A549 (cell line): ENCODE measurements around the gene USP17L30. TPM values are rescaled to one million over a fixed set of nuclear protein-coding genes. Genes with fewer than 3 reads are reported as not detected.
"Not testable (repeated sequence)": the region's sequence is repeated elsewhere in the genome, so short reads cannot be mapped to it uniquely, and the experiment has no call there.

Experiments
- ATAC-seq, 2 experiments: fragments of 200-7000 bp in 1 of 2; fragments of >200 bp in 1 of 2; cut with Nextera tagmentation in 1 of 2; cut with Tn5 transposase in 1 of 2; 3 replicates each; pipeline versions ENCODE4 v1.8.0 to v1.9.1; 2018 to 2020; ENCODE audit warnings: mild to moderate bottlenecking in 1 of 2, moderate library complexity in 1 of 2
- CTCF ChIA-PET: fragments of 300-600 bp; sonication (Branson Sonifier 250); formaldehyde crosslinking; extraction: SDS; loops from one replicate; lab custom pipeline; 2021; ENCODE audit warnings: antibody characterized with exemption, inconsistent platforms; lab: Yijun Ruan, JAX
- POLR2A ChIA-PET: fragments of 350-600 bp; formaldehyde crosslinking; extraction: SDS; loops from one replicate; lab custom pipeline; 2021; ENCODE audit warnings: antibody characterized with exemption, inconsistent platforms; lab: Yijun Ruan, JAX
- DNase-seq, 2 experiments: peaks; one replicate each; pipeline versions ENCODE4 v3.0.0 to v3.0.0-alpha.2; 2011 to 2016; ENCODE audit warnings: low read depth in 1 of 2, low spot score in 1 of 2
- FAIRE-seq: peaks from 2 replicates; lab custom pipeline; 2011; peaks lifted over from hg19 to GRCh38; lab: Jason Lieb, UNC
- H3K27ac ChIP-seq, 2 experiments: fragments of >200 bp; sonication (Bioruptor Twin); formaldehyde crosslinking; 3 replicates each; pipeline ENCODE4 v1.5.1; 2016 to 2017
- H3K4me1 ChIP-seq: fragments of >200 bp; sonication (Bioruptor Twin); formaldehyde crosslinking; 3 replicates; pipeline ENCODE4 v1.6.1; 2016
- H3K4me2 ChIP-seq: fragments of >200 bp; sonication (Bioruptor Twin); formaldehyde crosslinking; 3 replicates; pipeline ENCODE4 v1.6.1; 2016
- H3K4me3 ChIP-seq: fragments of >200 bp; sonication (Bioruptor Twin); formaldehyde crosslinking; 3 replicates; pipeline ENCODE4 v1.5.1; 2016
- H3K9me3 ChIP-seq: fragments of >200 bp; sonication (Bioruptor Twin); formaldehyde crosslinking; 3 replicates; pipeline ENCODE4 v1.6.1; 2016
- CHD4 ChIP-seq: fragments of 200-600 bp; sonication (generic); IDR thresholded peaks from 2 replicates; pipeline ENCODE4 v1.6.1; 2016; ENCODE audit warnings: antibody characterized with exemption, mild to moderate bottlenecking, borderline replicate concordance
- EHMT2 ChIP-seq: fragments of 200-600 bp; sonication (generic); IDR thresholded peaks from 2 replicates; pipeline ENCODE4 v1.6.1; 2016; ENCODE audit warnings: antibody characterized with exemption, low read depth, mild to moderate bottlenecking, moderate library complexity
- EP300 ChIP-seq, 2 experiments: fragments of >200 bp; sonication (Bioruptor Twin); formaldehyde crosslinking; IDR thresholded peaks; 2 replicates in 1 of 2; 3 replicates in 1 of 2; pipeline ENCODE4 v1.6.1; 2016 to 2017
- FOSB ChIP-seq: fragments of 250-450 bp; sonication (Bioruptor Pico); IDR thresholded peaks from 2 replicates; pipeline ENCODE4 v1.5.0; 2020; ENCODE audit warnings: mild to moderate bottlenecking, moderate library complexity
- FOSL2 ChIP-seq, 2 experiments: fragments of 450-650 bp in 1 of 2; fragments of >200 bp in 1 of 2; sonication (Bioruptor Twin) in 1 of 2; formaldehyde crosslinking; IDR thresholded peaks; 2 replicates each; pipeline versions ENCODE4 v1.5.0 to v1.6.1; 2016 to 2020; ENCODE audit warnings: mild to moderate bottlenecking in 1 of 2, moderate library complexity in 1 of 2
- GATA3 ChIP-seq: IDR thresholded peaks from 2 replicates; pipeline ENCODE4 v1.6.1; 2012; ENCODE audit warnings: borderline replicate concordance
- HOXB5 ChIP-seq: fragments of 250-450 bp; sonication (Bioruptor Pico); IDR thresholded peaks from 2 replicates; pipeline ENCODE4 v1.5.0; 2020; ENCODE audit warnings: mild to moderate bottlenecking, moderate library complexity
- KDM5A ChIP-seq: fragments of 200-600 bp; sonication (generic); IDR thresholded peaks from 2 replicates; pipeline ENCODE4 v1.6.1; 2016; ENCODE audit warnings: antibody characterized with exemption, mild to moderate bottlenecking
- NPAS2 ChIP-seq: fragments of 250-450 bp; sonication (Bioruptor Pico); IDR thresholded peaks from 2 replicates; pipeline ENCODE4 v1.8.0; 2022; ENCODE audit warnings: mild to moderate bottlenecking, moderate library complexity, borderline replicate concordance
- NR3C1 ChIP-seq: fragments of >200 bp; sonication (Bioruptor Twin); formaldehyde crosslinking; IDR thresholded peaks from 3 replicates; pipeline ENCODE4 v1.6.1; 2017
- PHF8 ChIP-seq: fragments of 200-600 bp; sonication (generic); IDR thresholded peaks from 2 replicates; pipeline ENCODE4 v1.6.1; 2016; ENCODE audit warnings: low read depth, mild to moderate bottlenecking, antibody characterized with exemption, moderate library complexity, borderline replicate concordance
- POLR2AphosphoS2 ChIP-seq: conservative IDR thresholded peaks from 2 replicates; pipeline ENCODE4 v1.6.1; 2012; ENCODE audit warnings: low read length, improper control_type of control experiment, inconsistent platforms
- RAD21 ChIP-seq, 2 experiments: fragments of >200 bp in 1 of 2; sonication (Bioruptor Twin) in 1 of 2; formaldehyde crosslinking in 1 of 2; IDR thresholded peaks in 1 of 2; conservative IDR thresholded peaks in 1 of 2; 2 replicates in 1 of 2; 3 replicates in 1 of 2; pipeline ENCODE4 v1.6.1; 2012 to 2018; ENCODE audit warnings: inconsistent platforms in 1 of 2
- RCOR1 ChIP-seq: fragments of 150-350 bp; IDR thresholded peaks from 2 replicates; pipeline ENCODE4 v1.6.1; 2014; ENCODE audit warnings: antibody characterized with exemption, low read length, low read depth
- RNF2 ChIP-seq: fragments of 200-600 bp; sonication (generic); IDR thresholded peaks from 2 replicates; pipeline ENCODE4 v1.6.1; 2016; ENCODE audit warnings: low read depth, mild to moderate bottlenecking, antibody characterized with exemption, moderate library complexity, borderline replicate concordance
- SMC3 ChIP-seq: fragments of >200 bp; sonication (Bioruptor Twin); formaldehyde crosslinking; IDR thresholded peaks from 3 replicates; pipeline ENCODE4 v1.6.1; 2018; ENCODE audit warnings: inconsistent platforms
- ZNF302 ChIP-seq: fragments of 250-450 bp; sonication (Bioruptor Pico); IDR thresholded peaks from 2 replicates; pipeline ENCODE4 v1.9.0; 2021; ENCODE audit warnings: inconsistent platforms, mild to moderate bottlenecking, moderate library complexity
- ZSCAN20 ChIP-seq: fragments of 250-450 bp; sonication (Bioruptor Pico); IDR thresholded peaks from 2 replicates; pipeline ENCODE4 v1.8.0; 2022; ENCODE audit warnings: mild to moderate bottlenecking, moderate library complexity
- WGBS: methylation state at CpG from one replicate; pipeline ENCODE4 v1.1.6; 2017; ENCODE audit errors: missing lambda C conversion rate; 5-methylcytosine and 5-hydroxymethylcytosine counted together
- polyA plus RNA-seq, 4 experiments: library from polyadenylated mRNA; depleted of rRNA in 3 of 4; stranded (reverse); fragments of >200 nt; fragmentation: RNase III in 1 of 4; extraction: RNeasy Plus Mini Kit Qiagen cat#74134 plus additional on column Dnase treatment in 1 of 4; gene quantifications; 2 replicates in 3 of 4; 3 replicates in 1 of 4; pipeline ENCODE4 v1.2.3, GENCODE V29; 2011 to 2017
- TF ChIP-seq, protein P1 (sequence below): fragments of >200 bp; sonication (Bioruptor Twin); formaldehyde crosslinking; IDR thresholded peaks from 3 replicates; pipeline ENCODE4 v1.5.1; 2016
- TF ChIP-seq, protein P2 (sequence below): fragments of 200-600 bp; sonication (generic); IDR thresholded peaks from 2 replicates; pipeline ENCODE4 v1.6.1; 2016; ENCODE audit warnings: antibody characterized with exemption, mild to moderate bottlenecking, moderate library complexity
- TF ChIP-seq, protein P3 (sequence below): IDR thresholded peaks from 2 replicates; pipeline ENCODE4 v1.6.1; 2012; ENCODE audit warnings: low read depth, borderline replicate concordance

The USP17L30 gene
- polyA plus RNA-seq, 2 of the 4 experiments (the other 2 are of a cell fraction): not detected

DNA sequence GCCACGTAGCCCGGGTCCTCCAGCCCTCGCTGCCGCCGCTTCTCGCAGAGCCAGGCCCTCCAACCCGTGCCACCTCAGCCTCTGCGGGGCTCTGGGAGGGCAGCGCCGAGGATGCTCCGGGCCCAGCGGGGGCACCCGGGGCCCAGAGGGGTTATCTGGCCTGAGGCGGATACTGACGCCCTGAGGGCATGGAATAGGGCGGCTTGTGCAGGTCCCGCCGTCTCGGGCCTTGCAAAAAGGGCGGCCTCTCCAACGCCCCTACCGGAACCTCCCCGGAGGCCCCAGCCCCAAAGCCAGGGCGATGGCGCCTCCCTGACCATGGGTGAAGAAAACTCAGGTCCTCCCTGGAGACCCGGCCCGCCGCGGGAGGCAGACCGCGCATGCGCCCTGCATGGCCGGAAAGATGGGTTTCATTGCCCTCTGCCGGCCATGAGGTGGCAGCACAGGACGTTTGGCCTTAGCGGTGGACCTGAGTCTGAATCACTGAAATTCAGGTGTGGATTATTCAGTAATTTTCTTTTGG is 18.1 kb downstream of the USP17L30 start:
- peak in 1 of 2 experiments; percentile 0 for DNase-seq
- CTCF ChIA-PET, FAIRE-seq, ATAC-seq, POLR2A ChIA-PET, H3K4me1 ChIP-seq, H3K9me3 ChIP-seq: not testable (repeated sequence)
- TF ChIP-seq, protein P1, sequence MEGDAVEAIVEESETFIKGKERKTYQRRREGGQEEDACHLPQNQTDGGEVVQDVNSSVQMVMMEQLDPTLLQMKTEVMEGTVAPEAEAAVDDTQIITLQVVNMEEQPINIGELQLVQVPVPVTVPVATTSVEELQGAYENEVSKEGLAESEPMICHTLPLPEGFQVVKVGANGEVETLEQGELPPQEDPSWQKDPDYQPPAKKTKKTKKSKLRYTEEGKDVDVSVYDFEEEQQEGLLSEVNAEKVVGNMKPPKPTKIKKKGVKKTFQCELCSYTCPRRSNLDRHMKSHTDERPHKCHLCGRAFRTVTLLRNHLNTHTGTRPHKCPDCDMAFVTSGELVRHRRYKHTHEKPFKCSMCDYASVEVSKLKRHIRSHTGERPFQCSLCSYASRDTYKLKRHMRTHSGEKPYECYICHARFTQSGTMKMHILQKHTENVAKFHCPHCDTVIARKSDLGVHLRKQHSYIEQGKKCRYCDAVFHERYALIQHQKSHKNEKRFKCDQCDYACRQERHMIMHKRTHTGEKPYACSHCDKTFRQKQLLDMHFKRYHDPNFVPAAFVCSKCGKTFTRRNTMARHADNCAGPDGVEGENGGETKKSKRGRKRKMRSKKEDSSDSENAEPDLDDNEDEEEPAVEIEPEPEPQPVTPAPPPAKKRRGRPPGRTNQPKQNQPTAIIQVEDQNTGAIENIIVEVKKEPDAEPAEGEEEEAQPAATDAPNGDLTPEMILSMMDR: peak; percentile 36; the same call in 2 of the 3 replicates
- TF ChIP-seq SMC3 (peak; percentile 28; the same call in 1 of the 3 replicates), RAD21 (conservative IDR thresholded peaks at IDR 0.05 in 1 of 2, IDR thresholded peaks at IDR 0.05 in 1 of 2) (peak; percentile 18 to 24; a peak in 1 of 5 replicates)
- H3K4me2 ChIP-seq: peak overlapping the region; percentile 59
- 12% methylated on average over 7 of the region's 36 CpGs for WGBS
- H3K4me3 ChIP-seq: peak overlapping the region; percentile 32; the same call in 2 of the 3 replicates
- H3K27ac ChIP-seq: peak overlapping the region in 1 of 2 experiments; percentile 66; a peak in 2 of 6 replicates

DNA sequence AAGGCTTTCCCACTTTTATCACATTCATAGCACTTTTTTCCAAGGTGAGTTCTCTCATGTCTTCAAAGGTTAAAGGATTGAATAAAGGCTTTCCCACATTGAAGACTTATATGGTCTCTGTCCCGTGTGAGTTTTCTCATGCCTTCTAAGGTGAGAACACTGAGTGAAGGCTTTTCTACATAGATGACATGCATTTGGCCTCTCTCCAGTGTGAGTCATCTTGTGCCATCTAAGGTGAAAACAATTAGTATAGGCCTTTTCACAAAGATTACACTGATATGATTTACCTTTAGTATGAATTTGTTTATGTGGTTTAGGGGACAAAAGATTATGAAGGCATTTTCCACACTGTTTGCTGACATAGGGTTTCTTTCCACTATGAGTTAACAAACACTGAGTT is 21.2 kb downstream of the USP17L30 start:
- H3K4me3 ChIP-seq: no peak overlapping the region
- ATAC-seq: no peak
- ChIA-PET POLR2A (no interaction called here), CTCF (no interaction called here)
- TF ChIP-seq POLR2AphosphoS2 (no peak), EHMT2 (no peak), ZNF302 (CRISPR knock-in tag) (no peak), FOSL2 (IDR thresholded peaks at IDR 0.05) (no peak), FOSL2 (CRISPR knock-in tag; IDR thresholded peaks at IDR 0.05) (no peak), RAD21 (conservative IDR thresholded peaks at IDR 0.05 in 1 of 2, IDR thresholded peaks at IDR 0.05 in 1 of 2) (no peak), NPAS2 (CRISPR knock-in tag) (no peak), CHD4 (no peak), HOXB5 (CRISPR knock-in tag) (no peak), FOSB (CRISPR knock-in tag) (no peak), GATA3 (no peak), NR3C1 (no peak), PHF8 (no peak), RCOR1 (no peak), EP300 (IDR thresholded peaks at IDR 0.05) (no peak), KDM5A (no peak), RNF2 (no peak), ZSCAN20 (no peak)
- TF ChIP-seq, protein P2, sequence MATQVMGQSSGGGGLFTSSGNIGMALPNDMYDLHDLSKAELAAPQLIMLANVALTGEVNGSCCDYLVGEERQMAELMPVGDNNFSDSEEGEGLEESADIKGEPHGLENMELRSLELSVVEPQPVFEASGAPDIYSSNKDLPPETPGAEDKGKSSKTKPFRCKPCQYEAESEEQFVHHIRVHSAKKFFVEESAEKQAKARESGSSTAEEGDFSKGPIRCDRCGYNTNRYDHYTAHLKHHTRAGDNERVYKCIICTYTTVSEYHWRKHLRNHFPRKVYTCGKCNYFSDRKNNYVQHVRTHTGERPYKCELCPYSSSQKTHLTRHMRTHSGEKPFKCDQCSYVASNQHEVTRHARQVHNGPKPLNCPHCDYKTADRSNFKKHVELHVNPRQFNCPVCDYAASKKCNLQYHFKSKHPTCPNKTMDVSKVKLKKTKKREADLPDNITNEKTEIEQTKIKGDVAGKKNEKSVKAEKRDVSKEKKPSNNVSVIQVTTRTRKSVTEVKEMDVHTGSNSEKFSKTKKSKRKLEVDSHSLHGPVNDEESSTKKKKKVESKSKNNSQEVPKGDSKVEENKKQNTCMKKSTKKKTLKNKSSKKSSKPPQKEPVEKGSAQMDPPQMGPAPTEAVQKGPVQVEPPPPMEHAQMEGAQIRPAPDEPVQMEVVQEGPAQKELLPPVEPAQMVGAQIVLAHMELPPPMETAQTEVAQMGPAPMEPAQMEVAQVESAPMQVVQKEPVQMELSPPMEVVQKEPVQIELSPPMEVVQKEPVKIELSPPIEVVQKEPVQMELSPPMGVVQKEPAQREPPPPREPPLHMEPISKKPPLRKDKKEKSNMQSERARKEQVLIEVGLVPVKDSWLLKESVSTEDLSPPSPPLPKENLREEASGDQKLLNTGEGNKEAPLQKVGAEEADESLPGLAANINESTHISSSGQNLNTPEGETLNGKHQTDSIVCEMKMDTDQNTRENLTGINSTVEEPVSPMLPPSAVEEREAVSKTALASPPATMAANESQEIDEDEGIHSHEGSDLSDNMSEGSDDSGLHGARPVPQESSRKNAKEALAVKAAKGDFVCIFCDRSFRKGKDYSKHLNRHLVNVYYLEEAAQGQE: no peak
- TF ChIP-seq, protein P3, sequence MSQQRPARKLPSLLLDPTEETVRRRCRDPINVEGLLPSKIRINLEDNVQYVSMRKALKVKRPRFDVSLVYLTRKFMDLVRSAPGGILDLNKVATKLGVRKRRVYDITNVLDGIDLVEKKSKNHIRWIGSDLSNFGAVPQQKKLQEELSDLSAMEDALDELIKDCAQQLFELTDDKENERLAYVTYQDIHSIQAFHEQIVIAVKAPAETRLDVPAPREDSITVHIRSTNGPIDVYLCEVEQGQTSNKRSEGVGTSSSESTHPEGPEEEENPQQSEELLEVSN: no peak
- TF ChIP-seq, all 56 proteins: peak for 0
- Histone ChIP-seq H3K4me2 (no peak overlapping the region), H3K27ac (no peak overlapping the region), H3K4me1 (no peaks in the 10 kb centered on the region), H3K9me3 (no peaks in the 10 kb centered on the region)
- FAIRE-seq (no peak), DNase-seq (no peak)
- 0% methylated on average over 1 of the region's 1 CpG for WGBS

DNA sequence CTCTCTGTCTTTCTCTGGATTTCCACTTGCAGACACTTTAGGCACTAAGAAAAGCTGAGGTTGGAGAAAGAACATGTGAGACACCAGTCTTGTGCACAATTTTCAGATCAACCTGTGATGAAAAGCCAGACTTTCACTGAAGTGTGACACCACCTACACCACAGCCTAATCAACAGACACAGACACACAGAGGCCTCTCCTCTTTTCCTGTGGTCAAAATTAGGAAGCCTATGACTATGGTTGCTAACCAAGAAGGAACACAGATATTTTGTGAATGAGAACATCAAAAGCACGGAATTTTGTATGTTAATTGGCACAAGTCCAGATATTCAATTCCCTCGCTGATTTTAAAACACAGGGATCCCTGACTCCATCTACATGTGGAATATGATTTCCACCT is 26.1 kb downstream of the USP17L30 start:
- 2% methylated on average over 2 of the region's 2 CpGs for WGBS
- H3K4me3 ChIP-seq, H3K27ac ChIP-seq, H3K4me2 ChIP-seq, CTCF ChIA-PET, POLR2A ChIA-PET, DNase-seq, FAIRE-seq, ATAC-seq, H3K4me1 ChIP-seq, H3K9me3 ChIP-seq: not testable (repeated sequence)

DNA sequence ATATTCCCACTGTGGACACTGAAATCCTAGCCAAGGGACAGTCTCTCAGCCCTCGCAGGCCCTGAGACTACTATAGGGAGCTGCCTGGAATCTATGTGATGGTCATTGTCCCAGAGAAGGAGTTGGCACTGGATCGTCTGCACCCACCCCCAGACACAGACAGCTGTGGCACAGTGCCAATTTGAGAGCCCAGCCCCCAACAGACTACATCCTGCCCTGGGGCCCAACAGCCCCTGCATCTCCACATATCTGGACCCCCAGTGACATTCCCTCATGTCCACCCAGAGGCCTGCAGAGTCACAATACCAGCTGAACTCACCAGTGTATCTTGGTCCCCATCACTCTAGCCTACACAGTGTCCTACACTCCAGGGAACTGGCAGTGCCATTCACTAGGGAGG is 42.8 kb downstream of the USP17L30 start:
- FAIRE-seq, DNase-seq, POLR2A ChIA-PET, H3K4me3 ChIP-seq, H3K27ac ChIP-seq, H3K4me1 ChIP-seq, CTCF ChIA-PET, H3K9me3 ChIP-seq, ATAC-seq, H3K4me2 ChIP-seq: not testable (repeated sequence)
- WGBS: 0% methylated on average over 1 of the region's 2 CpGs

DNA sequence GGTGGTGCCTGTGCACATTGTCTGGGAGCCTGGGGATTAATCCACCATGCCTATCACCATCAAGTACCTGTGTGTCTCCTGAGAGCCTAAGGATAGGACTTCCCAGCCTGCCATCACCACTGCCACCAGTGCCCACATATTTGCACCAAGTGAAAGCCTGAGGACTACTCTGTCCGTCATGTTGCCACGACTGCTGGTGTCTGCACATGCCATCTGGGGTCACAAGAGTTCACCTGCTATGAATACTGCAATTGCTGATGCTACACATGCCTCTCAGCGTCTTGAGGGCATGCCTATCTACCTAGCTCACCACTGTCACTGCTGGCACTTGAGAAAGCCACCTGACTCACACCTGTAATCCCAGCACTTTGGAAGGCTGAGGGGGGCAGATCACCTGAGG is 43.6 kb downstream of the USP17L30 start:
- H3K4me1 ChIP-seq, ATAC-seq, H3K4me2 ChIP-seq, H3K27ac ChIP-seq, DNase-seq, CTCF ChIA-PET, POLR2A ChIA-PET, H3K9me3 ChIP-seq, H3K4me3 ChIP-seq, FAIRE-seq: not testable (repeated sequence)
- 0% methylated on average over 1 of the region's 3 CpGs for WGBS
